Activated CD8-positive, alpha-beta memory T cell treated with anti-CD3 and anti-CD28 coated beads, Interleukin-2, amount 50 U/mL, for 1 hour (primary cell): Measurements from ENCODE around the gene TMEM151A.
A peak's percentile ranks its signal among the peaks of the same experiment; 100 is the strongest.

Experiments
- DNase-seq: peaks from one replicate; pipeline ENCODE4 v3.0.0-alpha.2; 2020; ENCODE audit errors: extremely low read depth

TMEM151A gene

GRCh38 chr11:66336234-66337102 lies 44.8 kb downstream of the TMEM151A start, which contains the start of gene RIN1:
Gene RIN1, minus strand, starts transcription at chr11:66336434. Its CDS starts 32 bp downstream, at chr11:66336402.
- no peak for DNase-seq

GRCh38 chr11:66337103-66337899 lies 45.6 kb downstream of the TMEM151A start:
- no peak for DNase-seq

- no peak for DNase-seq
Observed at GRCh38 chr11:66338276-66339161, 46.8 kb downstream of the TMEM151A start.

GRCh38 chr11:66339162-66339675 lies 47.5 kb downstream of the TMEM151A start:
- no peak for DNase-seq

GRCh38 chr11:66339686-66340483 lies 48.2 kb downstream of the TMEM151A start:
- no peak for DNase-seq

GRCh38 chr11:66340596-66341501 lies 49.2 kb downstream of the TMEM151A start:
- no peak for DNase-seq

- DNase-seq, result no peak
Observed at GRCh38 chr11:66341502-66342126, 49.9 kb downstream of the TMEM151A start.

- no peak for DNase-seq
Observed at GRCh38 chr11:66343176-66343575, 51.5 kb downstream of the TMEM151A start.

- peak; percentile 93 for DNase-seq
Observed at GRCh38 chr11:66344550-66345315, 53.0 kb downstream of the TMEM151A start, which contains the start of gene BRMS1. Gene BRMS1, minus strand, starts transcription at chr11:66345104. Its CDS starts 2,870 bp downstream, at chr11:66342234.

GRCh38 chr11:66345316-66345649 lies 53.6 kb downstream of the TMEM151A start:
- no peak for DNase-seq
